Muscle layer of colon (tissue), 2 donors: Measurements from ENCODE around the gene HIC1.
"Not testable (repeated sequence)": the region's sequence is repeated elsewhere in the genome, so short reads cannot be mapped to it uniquely, and the experiment has no call there.

Source experiments
- H3K27ac ChIP-seq: one replicate; pipeline ENCODE4 v1.7.0; 2013; ENCODE audit warnings: low read depth, mild to moderate bottlenecking, low read length, moderate library complexity
- H3K27me3 ChIP-seq, 2 donors: one replicate each; pipeline ENCODE4 v1.7.0; 2013; ENCODE audit warnings: low read length in 2 of 2, mild to moderate bottlenecking in 2 of 2; ENCODE audit not compliant: insufficient read depth in 2 of 2, control insufficient read depth in 1 of 2
- H3K36me3 ChIP-seq: one replicate; pipeline ENCODE4 v1.7.0; 2013; ENCODE audit warnings: mild to moderate bottlenecking, low read length; ENCODE audit not compliant: insufficient read depth
- H3K4me1 ChIP-seq: one replicate; pipeline ENCODE4 v1.7.0; 2013; ENCODE audit warnings: mild to moderate bottlenecking, low read length; ENCODE audit not compliant: insufficient read depth
- H3K4me3 ChIP-seq, 2 donors: one replicate each; pipeline ENCODE4 v1.7.0; 2013; ENCODE audit warnings: low read length in 2 of 2, low read depth in 1 of 2, mild to moderate bottlenecking in 1 of 2, moderate library complexity in 1 of 2
- H3K9ac ChIP-seq: one replicate; pipeline ENCODE4 v1.7.0; 2013; ENCODE audit warnings: low read length
- H3K9me3 ChIP-seq: one replicate; pipeline ENCODE4 v1.7.0; 2013; ENCODE audit warnings: mild to moderate bottlenecking, low read length
- donor health status: abdominal sarcoma.
- donor health status: Adenocarcinoma of cecum.

HIC1 gene, protein sequence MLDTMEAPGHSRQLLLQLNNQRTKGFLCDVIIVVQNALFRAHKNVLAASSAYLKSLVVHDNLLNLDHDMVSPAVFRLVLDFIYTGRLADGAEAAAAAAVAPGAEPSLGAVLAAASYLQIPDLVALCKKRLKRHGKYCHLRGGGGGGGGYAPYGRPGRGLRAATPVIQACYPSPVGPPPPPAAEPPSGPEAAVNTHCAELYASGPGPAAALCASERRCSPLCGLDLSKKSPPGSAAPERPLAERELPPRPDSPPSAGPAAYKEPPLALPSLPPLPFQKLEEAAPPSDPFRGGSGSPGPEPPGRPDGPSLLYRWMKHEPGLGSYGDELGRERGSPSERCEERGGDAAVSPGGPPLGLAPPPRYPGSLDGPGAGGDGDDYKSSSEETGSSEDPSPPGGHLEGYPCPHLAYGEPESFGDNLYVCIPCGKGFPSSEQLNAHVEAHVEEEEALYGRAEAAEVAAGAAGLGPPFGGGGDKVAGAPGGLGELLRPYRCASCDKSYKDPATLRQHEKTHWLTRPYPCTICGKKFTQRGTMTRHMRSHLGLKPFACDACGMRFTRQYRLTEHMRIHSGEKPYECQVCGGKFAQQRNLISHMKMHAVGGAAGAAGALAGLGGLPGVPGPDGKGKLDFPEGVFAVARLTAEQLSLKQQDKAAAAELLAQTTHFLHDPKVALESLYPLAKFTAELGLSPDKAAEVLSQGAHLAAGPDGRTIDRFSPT

DNA sequence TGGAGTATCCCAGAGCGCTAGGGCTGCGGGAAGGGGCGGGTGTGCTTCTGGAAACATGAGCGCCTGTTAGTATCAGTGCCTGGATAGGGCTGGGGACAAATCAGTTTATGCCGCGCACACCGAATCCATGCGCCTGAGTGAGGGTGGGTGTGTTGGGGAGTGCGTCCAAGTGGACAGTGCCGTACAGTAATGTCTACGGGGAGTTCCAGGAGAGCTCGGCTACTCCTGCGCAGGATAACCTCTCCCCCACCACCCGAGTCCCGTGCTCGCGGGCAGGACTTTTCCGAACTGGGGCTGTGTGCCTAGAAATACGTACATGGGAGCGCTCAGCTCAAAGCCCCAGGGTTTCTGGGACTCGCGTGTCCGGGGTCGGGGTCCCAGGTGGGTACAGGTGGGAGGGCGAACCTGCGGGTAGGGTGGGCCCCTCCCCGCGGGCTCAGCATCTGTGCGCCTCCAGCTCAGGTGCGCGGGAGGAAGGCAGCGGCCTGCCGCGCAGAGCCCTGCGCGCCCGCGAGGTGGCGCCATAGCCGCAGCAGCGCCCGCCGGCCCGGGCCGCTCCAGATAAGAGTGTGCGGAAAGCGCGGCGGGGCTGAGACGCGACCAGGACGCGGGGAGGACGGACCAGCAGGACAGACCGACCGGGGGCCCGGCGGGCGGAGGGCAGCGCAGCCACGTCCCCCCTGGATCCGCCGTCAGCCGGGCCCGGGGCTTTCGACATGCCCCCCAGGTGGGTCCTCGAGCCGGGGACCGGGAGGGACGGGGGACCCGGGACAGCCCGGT, at the start of gene HIC1:
TSS of gene HIC1 (plus strand) at position 592 of the 780 bp plus-strand sequence. CDS start 1,588 bp downstream, outside the sequence.
- H3K27me3 ChIP-seq, result peaks cover 7 to 46% of the 10 kb centered on the region in 2 donors
- no peak within 1 kb of the TSS for H3K9ac ChIP-seq

DNA sequence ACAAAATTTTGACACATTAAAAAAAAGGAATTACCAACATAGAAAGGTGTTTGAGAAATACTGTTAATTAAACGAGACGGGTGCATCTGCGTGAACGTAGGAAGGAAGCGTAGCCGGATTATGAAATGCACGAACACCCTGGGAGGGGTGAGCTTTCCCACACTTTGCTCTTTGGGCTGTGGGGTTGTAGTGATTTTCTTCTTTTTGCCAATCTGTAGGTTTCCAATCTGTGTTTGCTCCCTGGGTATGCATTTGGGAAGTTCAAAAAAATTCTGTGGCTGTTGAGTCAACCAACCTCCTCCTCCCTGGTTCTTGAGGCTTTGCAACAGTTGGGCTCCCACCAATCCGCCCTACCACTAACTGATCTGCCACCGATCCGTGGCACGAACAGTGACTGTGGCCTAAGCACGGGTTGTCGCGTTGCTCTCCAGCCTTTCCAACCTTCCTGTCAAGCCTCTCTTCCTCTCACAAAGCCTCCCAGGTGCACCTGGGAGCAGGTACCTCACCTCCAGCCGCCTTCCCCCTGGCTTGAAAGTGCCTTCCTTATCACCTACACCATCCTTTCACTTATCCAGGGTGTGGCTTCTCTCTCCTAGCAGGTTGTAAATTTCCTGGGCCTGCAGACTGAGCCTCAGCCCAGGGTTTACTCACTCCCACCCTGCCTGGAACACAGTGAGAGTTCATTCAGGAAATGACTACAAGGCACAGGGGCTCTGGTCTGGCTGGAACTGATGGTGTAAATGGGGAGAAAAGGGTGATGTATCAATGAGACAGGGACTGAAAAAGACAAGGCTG, 46.4 kb upstream of the HIC1 start:
- Histone ChIP-seq H3K27ac (no peak overlapping the region), H3K4me3 (no peak overlapping the region), H3K9ac (no peak overlapping the region), H3K27me3 (no peaks in the 10 kb centered on the region), H3K4me1 (no peaks in the 10 kb centered on the region), H3K36me3 (no peaks in the 10 kb centered on the region), H3K9me3 (no peaks in the 10 kb centered on the region)

More for the DNA sequence above, at the start of gene HIC1:
- Histone ChIP-seq H3K4me3 (peak within 1 kb of the TSS; percentile 27 to 49), H3K36me3 (no peaks in the 10 kb centered on the region), H3K27ac (peak within 1 kb of the TSS; percentile 72), H3K4me1 (peaks cover 14% of the 10 kb centered on the region), H3K9me3 (no peaks in the 10 kb centered on the region)

DNA sequence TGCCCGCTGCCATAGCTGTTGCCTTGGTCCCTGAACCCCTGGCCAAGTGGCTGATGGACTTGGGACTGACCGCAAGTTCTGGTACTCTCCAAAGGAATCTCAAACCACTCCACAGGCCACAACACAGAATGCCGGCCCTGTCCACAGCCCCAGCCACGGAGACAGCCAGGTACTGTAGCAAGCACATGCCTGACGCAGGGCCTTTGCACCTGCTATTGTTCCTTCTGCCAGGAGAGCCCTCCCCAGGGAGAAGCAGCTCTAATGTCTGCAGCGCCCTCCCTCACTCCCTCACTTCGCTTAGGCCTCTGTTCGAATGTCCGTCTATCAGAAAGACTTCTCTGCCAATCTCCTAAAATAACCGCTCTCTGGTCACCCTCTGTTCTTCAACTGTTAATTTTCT, 45.2 kb upstream of the HIC1 start:
- Histone ChIP-seq H3K4me3 (no peak overlapping the region), H3K9me3 (no peaks in the 10 kb centered on the region), H3K9ac (no peak overlapping the region), H3K27ac (no peak overlapping the region), H3K27me3 (no peaks in the 10 kb centered on the region), H3K4me1 (no peaks in the 10 kb centered on the region), H3K36me3 (no peaks in the 10 kb centered on the region)

DNA sequence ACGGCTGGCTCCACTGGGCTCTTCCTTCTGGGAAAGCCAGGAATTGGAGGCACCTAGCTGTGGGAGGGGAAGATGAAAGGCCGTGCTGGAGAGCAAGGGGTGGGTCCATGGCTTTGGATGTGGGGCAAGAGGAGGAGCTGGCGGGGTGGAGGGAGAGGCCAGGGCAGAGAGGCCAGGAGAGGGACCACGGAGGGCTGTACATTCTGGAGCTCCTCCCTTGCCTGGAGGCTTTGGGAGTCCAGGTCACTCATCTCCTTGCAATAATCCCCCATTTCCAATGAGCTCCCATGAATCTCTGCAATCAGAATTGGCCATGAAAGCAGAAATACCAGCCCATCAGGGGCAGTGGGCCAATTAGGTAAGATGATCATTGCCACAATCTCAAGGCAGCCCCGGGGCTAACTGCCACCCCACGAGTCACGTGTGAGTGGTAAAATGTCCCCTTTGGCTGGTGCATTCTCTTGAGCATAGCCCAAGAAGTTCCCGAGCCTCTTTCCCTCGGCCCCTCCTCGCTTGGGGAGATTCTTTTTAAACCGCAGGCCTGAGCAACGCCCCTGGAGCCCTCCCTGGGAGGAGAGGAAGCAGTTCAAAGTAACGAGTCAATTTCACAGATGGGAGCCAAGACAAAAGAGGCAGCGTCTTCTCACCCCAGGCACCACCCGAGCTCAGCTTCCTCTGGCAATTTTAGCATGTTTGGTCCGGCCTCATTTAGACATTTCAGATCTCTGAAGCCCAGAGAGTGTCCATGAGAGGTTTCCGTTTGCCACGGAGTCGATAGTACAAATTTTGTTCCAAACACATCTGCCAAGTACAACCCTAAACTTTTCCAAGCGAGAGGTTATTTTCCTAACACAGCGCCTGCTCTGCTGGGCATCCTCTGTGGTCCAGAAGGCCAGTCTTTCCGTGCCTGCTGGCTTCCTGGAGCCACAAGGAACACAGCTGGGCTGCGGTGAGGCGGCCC, 43.2 kb upstream of the HIC1 start:
- H3K27ac ChIP-seq, result no peak overlapping the region
- H3K9me3 ChIP-seq, result no peaks in the 10 kb centered on the region
- no peak overlapping the region for H3K4me3 ChIP-seq
- no peaks in the 10 kb centered on the region for H3K4me1 ChIP-seq
- no peak overlapping the region for H3K9ac ChIP-seq
- no peaks in the 10 kb centered on the region for H3K36me3 ChIP-seq
- H3K27me3 ChIP-seq, result no peaks in the 10 kb centered on the region

DNA sequence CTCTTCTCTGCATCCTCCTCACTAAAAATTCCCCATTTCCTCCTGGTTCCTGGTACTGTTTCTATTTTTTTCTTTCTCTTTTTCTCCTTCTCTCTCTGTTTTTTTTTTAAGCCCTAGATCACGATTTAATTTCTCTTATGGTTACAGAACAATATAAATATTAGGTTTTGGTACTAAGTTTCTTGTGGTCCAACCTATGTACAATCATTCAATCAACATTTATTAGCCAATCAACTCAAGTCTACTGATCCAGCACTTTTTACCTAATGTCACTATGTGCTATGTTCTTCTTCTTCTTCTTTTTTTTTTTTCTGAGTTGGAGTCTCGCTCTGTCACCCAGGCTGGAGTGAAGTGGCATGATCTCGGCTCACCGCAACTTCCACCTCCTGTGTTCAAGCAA, 42.4 kb upstream of the HIC1 start:
- Histone ChIP-seq H3K27me3 (peaks cover 0 to 2% of the 10 kb centered on the region in 2 donors), H3K27ac (no peak overlapping the region), H3K4me3 (no peak overlapping the region), H3K9me3 (no peaks in the 10 kb centered on the region), H3K9ac (no peak overlapping the region), H3K4me1 (no peaks in the 10 kb centered on the region), H3K36me3 (no peaks in the 10 kb centered on the region)

DNA sequence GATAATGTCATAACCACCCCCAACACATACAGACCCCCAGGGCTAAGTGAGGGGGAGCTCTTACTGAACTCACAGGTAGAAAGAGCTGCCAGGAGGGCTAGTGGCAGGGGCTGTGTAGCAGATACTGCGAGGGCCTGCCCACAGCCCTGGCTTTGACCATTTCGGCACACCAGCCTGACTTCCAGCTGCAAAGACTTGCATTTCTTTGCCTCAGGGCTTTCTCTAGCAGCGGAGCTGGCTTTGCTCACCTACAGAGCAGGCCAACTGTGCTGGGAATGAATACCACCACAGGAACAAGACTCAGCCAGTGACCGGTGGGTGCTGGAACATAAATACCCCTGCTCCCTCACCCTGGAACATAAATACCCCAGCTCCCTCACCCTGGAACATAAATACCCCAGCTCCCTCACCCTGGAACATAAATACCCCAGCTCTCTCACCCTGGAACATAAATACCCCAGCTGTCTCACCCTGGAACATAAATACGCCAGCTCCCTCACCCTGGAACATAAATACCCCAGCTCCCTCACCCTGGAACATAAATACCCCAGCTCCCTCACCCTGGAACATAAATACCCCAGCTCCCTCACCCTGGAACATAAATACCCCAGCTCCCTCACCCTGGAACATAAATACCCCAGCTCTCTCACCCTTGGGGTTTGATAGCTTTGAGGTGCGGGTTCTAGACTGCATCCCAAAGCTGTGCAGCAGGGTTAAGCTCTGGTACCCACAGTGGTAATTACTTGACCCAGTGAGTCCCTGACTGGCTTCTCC, 41.5 kb upstream of the HIC1 start:
- not testable (repeated sequence) for H3K4me3 ChIP-seq, H3K36me3 ChIP-seq, H3K9me3 ChIP-seq, H3K4me1 ChIP-seq, H3K9ac ChIP-seq, H3K27ac ChIP-seq
- peaks cover 0 to 11% of the 10 kb centered on the region in 2 donors for H3K27me3 ChIP-seq

DNA sequence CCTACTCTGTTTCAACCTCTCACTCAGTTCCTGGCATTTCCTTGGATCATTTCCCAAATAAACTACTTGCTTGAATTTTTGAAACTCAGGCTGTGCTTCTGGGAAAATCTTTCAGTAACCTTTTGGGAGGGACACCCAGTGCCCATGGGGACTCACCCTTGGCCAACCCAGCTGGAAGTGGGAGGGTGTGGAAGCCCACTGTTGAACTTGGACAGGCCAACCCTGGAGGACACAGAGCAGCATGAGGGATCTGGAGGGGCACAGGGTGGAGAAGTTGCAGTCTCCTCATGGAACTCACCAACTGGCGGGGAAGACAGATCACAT, 40.9 kb upstream of the HIC1 start:
- Histone ChIP-seq H3K27me3 (peaks cover 0 to 12% of the 10 kb centered on the region in 2 donors), H3K27ac (no peak overlapping the region), H3K9me3 (no peaks in the 10 kb centered on the region), H3K4me1 (no peaks in the 10 kb centered on the region), H3K4me3 (no peak overlapping the region), H3K9ac (no peak overlapping the region), H3K36me3 (no peaks in the 10 kb centered on the region)

DNA sequence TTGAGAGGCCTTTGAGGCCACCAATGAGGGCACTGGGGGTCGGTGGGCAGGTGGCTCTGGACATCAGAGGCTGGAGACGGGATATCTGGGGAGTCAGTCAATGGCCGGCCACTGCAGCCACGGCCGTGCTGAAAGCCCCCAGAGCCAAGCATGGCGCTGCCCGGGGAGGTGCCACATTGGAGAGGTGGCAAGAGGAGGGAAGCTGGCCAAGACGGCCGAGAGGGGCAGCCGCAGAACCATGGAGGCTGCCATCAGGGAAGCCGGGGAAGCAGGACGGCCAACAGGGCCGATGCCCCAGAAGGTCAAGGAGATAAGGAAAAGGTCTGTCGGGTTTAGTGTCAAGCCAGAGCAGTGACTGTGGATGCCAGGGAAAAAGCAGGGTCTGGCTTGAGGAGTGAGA, 39.6 kb upstream of the HIC1 start:
- Histone ChIP-seq H3K4me1 (no peaks in the 10 kb centered on the region), H3K27me3 (peaks cover 0 to 12% of the 10 kb centered on the region in 2 donors), H3K9me3 (no peaks in the 10 kb centered on the region), H3K9ac (no peak overlapping the region), H3K27ac (no peak overlapping the region), H3K4me3 (no peak overlapping the region), H3K36me3 (no peaks in the 10 kb centered on the region)

DNA sequence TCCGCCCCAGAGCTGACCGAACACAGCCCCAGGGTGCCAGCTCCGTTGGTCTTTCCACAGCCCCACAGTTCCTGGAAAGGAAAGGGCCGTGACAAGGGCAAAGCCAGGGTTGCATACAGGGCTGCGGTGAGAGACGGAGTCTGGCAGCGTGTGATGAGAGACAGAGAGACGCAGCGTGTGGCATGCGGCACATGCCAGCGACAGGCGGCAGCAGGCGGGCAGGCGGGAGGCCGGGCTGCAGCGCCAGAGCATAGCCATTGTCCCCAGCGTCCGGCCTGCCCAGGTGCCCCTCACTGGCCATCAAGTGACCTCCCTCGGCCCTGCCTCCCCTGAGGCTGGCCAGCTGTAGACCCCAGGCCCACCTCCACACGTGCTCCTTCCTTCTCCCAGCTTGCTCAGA, 38.4 kb upstream of the HIC1 start:
- Histone ChIP-seq H3K36me3 (no peaks in the 10 kb centered on the region), H3K9me3 (no peaks in the 10 kb centered on the region), H3K9ac (no peak overlapping the region), H3K27ac (no peak overlapping the region), H3K27me3 (peaks cover 0 to 12% of the 10 kb centered on the region in 2 donors), H3K4me1 (no peaks in the 10 kb centered on the region), H3K4me3 (no peak overlapping the region)
